OCI-M2 (cell line): Measurements from ENCODE around the gene DHRS3.

Source experiments
- DNase-seq: peaks from one replicate; lab custom pipeline; 2025; ENCODE audit not compliant: unreplicated experiment; lab: John Stamatoyannopoulos, UW

Gene DHRS3

DNA sequence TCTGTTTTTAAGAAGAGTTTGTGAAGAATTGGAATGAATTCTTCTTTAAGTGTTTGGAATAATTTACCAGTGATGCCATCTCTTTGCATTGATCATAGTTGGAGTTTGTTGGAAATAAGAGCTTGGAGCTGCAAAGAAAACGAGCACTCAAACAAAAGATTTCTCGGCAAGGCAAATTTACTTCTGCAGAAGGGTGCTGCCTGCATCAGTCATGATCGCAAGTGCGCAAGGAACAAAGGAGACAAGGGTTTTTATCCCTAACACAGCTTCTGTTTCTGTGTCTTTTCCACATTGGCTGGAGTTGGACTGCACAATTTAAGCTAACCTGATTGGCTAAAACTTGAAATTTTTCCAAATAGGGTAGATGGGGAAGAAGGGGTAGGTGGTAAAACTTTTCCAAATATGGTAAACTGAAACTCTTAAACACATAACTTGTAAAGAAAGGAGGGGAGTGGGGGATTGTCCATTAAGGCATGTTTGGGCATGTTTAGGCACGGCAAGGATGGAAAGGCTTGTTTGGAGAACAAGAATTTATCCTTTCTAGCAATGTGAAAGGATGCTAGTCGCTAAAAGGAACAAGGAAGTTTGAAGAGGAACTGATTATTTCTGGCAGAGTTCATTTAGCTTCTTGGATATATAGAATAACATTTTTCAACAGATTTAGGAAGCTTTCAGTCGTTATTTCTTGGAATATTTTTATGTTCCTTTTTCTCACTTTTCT is 22.4 kb upstream of the DHRS3 start:
- no peak for DNase-seq

GRCh38 chr1:12637693-12638092 is 19.7 kb upstream of the DHRS3 start:
- DNase-seq, result no peak

GRCh38 chr1:12636098-12636950 is 18.3 kb upstream of the DHRS3 start:
- no peak for DNase-seq

- DNase-seq, result no peak
Observed at GRCh38 chr1:12634696-12635202, 16.7 kb upstream of the DHRS3 start.

- DNase-seq, result no peak
Observed at GRCh38 chr1:12634156-12634555, 16.1 kb upstream of the DHRS3 start.

GRCh38 chr1:12631571-12631970 is 13.6 kb upstream of the DHRS3 start:
- DNase-seq, result no peak

- DNase-seq, result no peak
Observed at GRCh38 chr1:12630946-12631530, 13.0 kb upstream of the DHRS3 start.

DNA sequence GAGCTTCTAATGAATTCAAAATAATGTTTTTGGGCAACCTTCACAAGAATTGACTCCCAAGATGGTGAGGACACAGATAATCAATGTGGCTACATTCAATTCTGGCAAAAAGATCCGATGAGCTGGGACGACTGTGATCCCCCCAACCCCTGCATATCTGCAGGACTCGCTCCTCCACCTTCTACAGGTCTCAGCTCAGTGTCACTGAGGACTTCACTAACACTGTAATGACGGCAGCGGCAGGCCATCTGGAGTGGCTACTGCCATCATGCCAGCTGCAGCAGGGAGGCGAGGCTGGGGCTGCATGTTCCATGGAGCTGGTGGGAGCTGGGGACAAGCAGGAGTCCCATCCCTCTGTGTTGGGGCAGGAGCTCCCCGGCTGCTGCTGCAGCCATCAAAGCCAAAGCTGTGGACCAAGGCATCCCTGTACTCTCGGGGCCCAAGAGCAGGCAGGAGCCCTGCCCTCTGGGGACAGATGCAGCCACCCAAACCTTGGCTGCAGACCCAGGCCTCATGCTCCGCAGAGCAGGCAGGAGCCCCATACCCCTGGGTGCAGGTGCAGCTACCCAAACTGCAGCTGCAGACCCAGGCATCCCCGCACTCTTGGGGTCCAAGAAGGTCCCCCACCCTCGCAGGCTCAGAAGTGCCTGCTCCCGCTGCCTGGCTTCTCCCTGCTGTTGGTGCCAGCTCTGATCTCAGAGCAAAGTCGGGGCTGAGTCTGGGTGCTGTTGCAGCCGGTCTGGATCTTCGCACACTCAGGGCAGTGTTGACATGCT is 12.2 kb upstream of the DHRS3 start:
- no peak for DNase-seq

DNA sequence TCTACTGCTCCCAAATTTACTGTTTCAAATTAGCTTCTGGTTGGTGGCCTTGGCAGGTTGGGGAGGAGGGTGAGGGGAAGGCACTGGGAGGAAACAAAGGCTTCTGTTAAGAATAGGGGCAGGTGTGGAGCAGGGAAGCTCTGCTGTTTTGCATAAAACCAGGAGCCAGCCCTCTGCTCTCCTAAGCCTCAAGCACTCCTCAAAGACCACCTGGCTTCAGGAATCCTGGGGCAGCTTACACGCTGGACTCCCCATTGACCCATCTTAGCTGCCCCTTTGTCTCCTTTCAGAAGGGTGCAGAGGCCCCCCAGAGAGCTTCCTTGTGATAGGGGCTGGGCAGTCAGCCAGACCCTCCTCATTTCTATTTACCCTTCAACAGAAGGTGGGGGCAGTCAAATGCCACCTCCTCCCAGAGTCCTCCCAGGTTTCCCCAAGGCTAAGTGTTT is 11.5 kb upstream of the DHRS3 start:
- no peak for DNase-seq

- no peak for DNase-seq
Observed at GRCh38 chr1:12627296-12627695, 9.3 kb upstream of the DHRS3 start.

DNA sequence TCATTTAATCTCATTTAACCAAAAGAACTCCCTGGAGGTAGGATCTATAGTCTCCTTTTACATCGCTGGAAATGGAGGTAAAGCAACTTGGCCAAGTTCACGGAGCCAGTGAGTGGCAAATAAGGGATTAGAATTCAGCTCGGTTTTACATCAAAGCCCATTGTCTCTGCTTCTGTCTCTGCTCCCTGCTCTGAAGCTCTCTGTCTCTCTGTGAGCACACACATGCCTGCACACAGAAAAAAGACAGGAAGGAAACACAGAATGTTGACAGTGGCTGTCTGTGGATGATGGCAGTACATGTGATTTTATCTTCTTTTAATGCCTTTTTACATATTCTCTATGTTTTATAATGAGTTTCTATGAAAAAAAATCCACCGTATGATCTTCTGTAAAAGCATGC is 8.9 kb upstream of the DHRS3 start:
- no peak for DNase-seq

DNA sequence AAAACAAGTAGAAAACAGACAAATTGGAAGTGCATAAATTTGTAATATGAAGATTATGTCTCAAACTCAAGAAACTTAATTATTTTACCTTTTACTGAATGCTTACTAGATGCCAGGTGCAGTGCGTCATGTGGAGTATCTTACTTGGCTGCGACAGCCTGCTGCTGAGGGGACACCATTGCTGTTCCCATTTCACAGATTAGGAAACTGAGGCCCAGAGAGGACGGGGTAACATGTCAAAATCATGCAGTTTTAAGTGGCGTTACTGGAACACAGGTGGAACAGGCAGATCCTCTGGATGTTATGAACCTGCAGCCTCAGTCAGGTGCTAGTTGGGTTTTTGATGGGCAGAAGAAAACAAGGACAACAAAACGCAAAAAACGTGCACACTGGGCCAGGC is 7.3 kb upstream of the DHRS3 start:
- no peak for DNase-seq

DNA sequence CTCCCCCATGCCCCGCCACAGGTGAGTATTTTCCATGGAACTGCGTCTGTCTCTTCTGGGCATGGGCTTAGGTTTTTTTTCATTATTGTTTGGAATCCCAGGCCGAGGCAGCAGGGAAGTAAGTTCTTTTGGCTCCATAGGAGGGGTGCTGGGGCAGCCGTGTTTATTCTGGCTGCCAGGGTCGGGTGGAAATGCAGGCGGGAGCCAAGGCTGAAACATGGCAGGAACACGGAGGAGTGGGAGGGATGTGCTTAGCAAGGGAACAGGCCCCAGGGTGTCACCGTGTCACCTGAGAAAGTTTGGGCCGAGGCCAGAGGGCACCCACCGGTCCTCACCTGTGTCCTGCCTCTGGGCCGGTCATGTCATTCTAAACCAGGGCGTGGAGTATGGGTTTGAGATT is 4.5 kb upstream of the DHRS3 start:
- DNase-seq, result no peak

- no peak for DNase-seq
Observed at GRCh38 chr1:12621346-12622335, 3.6 kb upstream of the DHRS3 start.

DNA sequence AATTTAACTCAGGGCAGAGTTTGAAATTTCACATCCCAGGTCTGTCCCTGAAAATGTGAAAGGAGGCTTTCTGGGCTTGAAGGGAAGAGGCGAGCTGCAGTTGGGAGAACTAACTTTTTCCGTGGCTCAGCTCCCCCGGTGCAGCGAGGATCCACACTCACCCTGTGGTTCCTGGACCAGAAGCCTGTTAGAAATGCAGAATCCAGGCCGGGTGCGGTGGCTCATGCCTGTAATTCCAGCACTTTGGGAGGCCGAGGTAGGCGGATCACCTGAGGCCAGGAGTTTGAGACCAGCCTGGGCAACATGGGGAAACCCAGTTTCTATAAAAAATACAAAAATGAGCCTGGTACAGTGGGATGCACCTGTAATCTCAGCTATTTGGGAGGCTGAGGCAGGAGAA is 2.9 kb upstream of the DHRS3 start:
- no peak for DNase-seq

DNA sequence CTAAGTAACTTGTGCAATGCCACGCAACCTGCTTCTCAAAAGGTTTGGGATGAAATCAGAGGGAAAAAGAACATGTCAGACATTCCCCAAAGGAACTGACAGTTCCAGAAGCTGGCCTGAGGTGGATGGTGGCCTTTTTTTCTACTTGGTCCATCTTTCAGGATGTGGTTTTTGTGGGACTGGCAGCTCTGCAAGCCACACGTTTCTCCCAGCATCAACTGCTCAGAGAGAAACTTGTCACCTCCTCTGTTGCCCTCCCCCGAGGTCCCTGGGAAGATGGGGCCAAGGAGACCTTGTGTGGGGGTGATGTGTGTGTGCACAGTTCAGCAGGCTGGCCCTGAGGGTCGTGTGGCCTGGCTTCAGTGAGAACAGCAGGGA is 2.5 kb upstream of the DHRS3 start:
- no peak for DNase-seq

DNA sequence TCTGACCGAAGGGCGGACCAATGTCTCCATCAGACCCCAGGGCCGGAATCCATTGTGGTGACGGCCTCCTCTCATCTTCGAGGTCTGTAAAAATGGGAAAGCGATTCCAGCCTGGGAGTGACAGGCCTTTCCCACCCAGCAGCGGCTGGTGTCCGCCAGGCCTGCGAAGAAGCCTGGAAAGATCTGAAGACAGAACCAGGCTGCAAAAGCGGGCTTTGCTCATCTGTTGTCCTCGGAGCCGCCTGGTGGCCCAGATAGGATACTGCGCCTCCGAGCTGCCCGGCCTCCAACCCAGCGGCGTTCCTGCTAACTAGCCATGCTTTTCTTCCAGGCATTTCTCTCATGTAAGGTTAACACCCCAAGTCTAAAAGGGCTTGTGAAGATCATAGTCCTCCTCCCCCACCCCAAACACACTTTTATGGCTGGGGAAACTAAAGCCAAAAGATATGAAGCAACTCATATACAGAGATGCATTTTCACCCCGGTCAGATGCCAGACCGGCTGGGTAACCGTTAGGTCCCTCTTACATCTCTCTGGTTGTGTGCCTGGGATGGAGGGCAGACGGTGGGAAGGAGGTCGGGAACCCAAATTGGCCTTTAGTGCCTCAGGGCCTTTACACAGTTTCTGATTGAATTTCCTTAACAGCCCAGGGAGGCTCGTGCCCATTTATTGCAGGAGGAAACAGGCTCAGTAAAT is 1.9 kb upstream of the DHRS3 start:
- peak; percentile 38 for DNase-seq

DNA sequence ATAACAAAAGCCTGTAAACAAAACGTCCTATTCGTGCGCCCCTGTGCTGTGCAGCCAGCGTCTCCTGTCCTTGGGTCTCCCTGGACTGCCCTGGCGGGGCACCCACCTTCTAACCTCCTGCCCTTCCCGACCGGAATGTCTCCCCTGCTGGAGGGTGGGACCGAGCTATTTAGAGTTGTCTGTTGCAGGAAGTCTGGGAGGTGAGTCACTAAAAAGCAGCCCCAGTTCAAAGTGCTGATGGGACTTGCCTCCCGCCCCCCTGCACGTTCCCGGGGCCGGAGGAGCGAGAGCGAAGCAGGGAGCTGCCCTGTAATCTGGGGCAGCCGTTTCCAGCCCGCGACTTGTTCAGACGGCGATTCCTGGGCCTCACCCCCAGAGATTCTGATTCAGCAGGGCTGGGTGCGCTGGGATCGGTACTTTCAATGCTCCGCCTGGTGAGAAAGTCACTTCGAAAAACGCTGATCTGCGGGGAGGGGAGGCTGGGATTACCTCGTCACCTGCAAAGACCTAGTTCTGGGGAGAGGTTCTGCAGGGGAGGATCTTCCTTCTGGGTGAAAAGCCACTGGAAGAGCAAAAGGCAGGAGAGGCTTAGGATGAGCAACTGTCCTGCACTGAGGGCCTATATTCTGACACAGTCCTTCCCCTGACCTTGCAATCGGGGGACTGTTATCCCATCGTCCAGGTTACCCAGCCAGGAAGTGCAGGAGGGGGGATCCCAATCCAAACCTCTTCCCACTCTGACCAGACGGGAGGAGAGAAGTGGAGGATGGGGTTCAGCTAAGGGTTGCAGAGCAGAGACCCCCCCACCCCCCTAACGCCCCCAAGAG is 1.2 kb upstream of the DHRS3 start:
- no peak for DNase-seq

- DNase-seq, result no peak
Observed at GRCh38 chr1:12618661-12618964, 603 bp upstream of the DHRS3 start.
